Measurements from ENCODE around the gene GJA3.

- TF ChIP-seq CTCF (IDR thresholded peaks at IDR 0.05; ENCODE audit: low read length) (no peak), EZH2 (IDR thresholded peaks at IDR 0.05; ENCODE audit: borderline replicate concordance, low read length) (no peak)
These were observed 31.9 kb upstream of the GJA3 start, which contains the start of gene GJB2 for GRCh38 chr13:20192836-20193161.

Measured in OCI-LY1 (cell line).